CD1c-positive myeloid dendritic cell (primary cell): Measurements from ENCODE around the gene RTN3.

ENCODE experiments used
- DNase-seq: peaks from one replicate; pipeline ENCODE4 v3.0.0-alpha.2; 2016; ENCODE audit errors: extremely low spot score

Gene RTN3

DNA sequence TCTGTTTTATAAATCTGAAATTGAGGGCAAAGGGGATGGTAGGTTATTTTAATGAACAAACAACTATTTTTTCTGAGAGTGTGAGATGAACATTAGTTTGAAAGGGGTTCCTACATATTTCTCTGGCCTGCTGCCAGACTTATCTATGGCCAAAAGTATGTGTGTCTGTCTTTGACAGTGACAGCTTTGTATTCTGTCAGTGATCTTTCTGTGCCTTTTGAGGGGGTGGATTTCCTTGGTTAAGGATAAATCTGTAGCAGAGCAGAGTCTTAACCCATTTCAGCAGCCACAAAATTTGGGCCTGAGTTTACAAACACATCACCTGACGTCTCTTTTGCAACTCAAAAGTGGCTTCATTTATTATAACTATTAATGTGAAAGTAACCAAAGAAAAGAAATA lies 56.4 kb downstream of the RTN3 start:
- DNase-seq, result no peak

GRCh38 chr11:63738720-63739360 lies 57.5 kb downstream of the RTN3 start:
- peak; percentile 84 for DNase-seq

DNA sequence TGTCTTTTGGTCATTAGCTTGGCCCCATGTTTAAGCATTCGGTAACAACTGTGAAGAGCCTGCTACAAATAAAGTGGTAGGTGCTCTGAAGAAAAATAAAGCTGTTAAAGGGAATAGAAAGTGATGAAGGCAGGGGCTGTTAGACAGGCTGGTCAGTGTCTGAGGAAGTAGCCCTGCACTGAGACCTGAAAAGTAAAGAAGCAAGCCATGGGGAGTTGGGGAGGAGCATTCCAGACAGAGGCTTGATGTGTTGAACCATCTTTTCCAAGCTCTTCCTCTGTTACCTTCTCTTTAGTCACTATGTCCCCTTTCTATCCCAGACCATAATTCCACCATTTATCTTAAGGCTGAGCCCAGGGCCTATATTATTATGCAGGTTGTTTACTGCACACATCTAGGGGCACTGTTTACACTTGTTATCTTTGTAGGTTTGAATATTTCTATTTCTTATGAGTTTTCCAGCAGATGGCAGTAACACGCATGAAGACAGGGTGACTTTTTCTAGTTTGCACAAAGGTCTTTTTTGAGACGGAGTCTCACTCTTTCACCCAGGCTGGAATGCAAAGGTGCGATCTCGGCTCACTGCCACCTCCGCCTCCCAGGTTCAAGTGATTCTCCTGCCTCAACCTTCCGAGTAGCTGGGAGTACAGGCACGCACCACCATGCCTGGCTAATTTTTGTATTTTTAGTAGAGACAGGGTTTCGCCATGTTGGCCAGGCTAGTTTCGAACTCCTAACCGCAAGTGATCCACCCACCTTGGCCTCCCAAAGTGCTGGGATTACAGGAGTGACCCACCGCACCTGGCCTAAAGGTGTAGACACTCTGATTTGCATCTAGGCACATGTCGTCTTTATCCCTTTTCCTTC lies 64.2 kb downstream of the RTN3 start:
- no peak for DNase-seq

GRCh38 chr11:63747011-63747410 lies 65.7 kb downstream of the RTN3 start:
- DNase-seq, result no peak

- no peak for DNase-seq
Measured at GRCh38 chr11:63749624-63750023, 68.3 kb downstream of the RTN3 start.

DNA sequence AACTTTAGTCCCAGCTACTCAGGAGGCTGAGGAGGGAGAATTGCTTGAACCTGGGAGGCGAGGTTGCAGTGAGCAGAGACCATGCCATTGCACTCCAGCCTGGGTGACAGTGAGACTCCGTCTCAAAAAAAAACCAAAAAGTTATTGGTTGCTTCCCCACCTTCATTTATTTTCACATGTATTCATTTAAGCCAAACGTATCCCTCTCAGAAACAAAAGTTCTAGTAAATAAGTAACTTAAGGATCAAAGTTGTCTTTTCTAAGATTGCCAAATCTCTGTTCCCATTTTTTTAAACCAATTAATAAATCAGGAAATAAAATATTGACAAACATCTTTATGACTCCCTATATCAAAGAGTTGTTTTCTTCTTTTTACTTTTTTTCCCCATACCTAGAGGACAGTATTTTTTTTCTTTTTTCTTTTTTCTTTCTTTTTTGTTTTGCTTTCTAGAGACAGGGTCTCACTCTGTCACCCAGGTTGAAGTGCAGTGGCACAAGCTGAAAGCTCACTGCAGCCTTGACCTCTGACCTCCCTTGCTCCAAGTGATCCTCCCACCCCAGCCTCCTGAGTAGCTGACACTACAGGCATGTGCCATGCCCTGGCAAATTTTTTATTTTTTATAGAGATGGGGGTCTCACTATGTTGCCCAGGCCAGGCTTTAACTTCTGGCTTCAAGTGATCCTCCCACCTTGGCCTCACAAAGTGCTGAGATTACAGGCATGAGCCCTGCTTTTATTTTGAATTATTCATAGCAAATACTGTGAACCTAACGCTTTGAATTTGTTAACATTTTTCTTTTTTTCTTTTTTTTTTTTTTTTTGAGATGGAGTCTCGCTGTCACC lies 75.8 kb downstream of the RTN3 start:
- DNase-seq, result no peak

DNA sequence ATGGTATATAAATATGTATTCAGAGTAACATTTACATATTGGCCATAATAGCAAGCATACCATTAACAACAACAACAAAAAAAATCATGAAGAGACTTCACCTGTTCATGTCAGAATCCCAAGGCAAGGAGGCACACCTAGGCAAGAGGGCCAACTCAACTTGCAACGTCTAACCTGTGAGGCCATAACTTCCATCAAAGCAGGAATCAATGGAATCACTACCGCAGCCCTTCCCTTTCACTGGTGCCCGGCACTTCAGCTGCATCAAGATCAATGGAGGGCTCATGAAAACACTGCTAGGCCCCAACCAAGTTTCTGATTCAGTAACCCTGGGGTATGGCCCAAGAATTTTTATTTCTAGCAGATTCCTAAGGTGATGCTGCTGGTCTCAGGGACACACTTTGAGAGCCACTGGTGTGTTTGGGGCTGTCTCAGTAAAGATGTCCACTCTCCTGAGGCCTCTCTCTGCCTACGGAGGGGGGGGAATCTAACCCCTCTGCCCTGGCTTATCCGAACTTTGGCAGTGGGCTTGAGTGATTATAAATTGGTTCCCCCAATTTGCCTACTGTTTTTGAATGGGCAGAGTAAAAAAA lies 79.3 kb downstream of the RTN3 start:
- DNase-seq, result no peak

- DNase-seq, result no peak
Measured at GRCh38 chr11:63761188-63761587, 79.9 kb downstream of the RTN3 start.

- DNase-seq, result no peak
Measured at GRCh38 chr11:63761931-63762653, 80.8 kb downstream of the RTN3 start.

- DNase-seq, result no peak
Measured at GRCh38 chr11:63762654-63763495, 81.6 kb downstream of the RTN3 start.

DNA sequence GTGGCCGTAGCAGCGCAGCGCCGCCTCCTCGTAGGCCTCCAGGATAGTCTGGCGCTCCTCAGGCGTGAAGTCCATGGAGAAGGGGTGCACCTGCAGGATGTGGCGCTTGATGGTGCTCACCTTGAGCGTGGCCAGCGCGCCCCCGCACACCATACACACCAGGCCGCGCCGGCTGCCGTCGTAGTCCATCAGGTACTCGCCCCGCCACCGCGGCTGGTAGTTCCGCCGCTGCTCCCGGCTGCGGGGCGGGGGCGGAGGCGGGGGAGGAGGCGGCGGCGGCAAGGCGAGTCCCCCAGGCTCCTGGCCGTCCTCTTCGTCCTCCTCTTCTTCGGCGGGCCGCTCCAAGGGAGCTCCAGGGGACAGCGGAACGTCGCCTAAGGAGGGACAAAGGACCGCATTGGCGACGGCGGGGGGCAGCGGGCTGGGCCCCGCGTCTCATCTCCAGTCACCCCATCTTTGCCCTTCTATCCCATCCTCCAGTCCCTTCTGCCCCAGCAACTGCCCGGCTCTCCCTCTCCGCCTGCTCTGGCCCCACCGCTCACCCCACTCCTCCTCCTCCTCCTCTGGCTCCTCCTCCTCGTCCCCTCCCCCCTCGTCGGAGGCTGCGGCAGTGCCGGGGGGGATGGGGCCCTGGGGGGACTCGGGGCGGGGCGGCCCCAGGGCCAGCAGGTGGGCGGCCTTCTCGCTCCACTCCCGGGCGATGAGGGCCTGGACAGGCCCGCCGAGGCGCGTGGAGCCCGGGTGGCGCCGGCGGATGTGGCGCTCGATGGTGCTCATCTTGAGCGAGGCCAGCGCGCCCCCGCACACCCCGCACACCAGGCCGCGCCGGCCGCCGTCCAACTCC lies 82.4 kb downstream of the RTN3 start:
- no peak for DNase-seq

DNA sequence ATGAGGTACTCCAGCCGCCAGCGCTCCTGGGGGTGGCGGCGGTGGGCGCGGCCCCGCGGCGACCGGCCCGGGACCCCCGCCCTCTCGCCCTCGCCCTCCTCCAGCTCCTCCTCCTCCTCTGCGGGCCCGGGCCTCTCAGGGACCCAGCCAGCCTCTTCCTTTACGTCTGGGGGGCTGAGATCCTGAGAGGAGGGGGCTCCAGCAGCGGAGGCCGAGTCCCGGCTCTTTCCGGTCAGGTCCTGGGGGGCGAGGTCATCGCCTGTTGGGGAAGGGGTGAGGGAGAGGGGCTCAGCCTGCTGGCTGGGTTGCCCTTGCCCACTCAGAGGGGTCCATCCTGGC lies 83.0 kb downstream of the RTN3 start:
- no peak for DNase-seq

DNA sequence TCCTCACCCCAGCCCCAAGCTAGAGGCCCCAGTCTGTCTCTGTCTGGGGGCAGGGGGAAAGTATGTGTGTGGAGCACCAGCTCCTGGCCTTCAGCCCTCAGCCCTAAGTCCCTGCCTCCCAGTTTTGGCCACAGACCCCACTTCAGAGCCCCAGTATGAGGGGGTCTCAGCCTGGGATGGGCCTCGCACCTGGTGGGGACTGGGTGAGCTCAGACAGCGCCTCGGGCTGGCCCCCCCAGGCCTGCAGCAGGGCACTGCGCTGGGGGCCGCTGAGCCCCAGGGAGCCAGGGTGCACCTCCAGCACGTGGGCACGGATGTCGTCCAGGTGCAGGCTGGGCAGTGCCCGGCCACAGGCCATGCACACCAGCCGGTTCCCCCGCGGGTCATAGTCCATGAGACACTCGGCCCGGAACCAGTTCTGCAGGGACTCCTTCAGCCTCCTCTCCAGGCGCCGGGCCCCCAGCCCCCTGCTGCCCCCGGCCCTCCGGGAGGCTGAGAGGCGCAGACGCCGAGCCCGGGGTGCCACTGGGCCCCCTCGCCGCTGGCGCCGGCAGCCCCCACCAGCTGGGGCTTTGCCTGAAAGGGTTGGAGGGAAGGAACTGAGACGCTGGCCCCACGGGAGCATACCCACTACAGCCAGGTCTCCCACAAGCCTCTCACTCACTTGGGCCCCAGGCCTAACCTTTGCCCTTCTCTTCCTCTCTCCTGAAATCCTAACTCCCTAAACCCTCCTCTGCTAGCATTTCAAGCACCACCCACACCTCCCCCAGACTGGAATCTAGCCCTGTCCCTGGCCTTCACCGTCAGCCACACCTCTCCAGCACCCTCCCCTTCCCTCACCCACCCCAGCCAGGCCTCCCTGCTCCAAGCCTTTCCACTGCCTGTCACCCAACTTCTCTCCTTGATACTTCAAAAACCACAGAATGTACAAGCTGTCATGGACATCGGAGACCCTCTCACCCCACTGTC lies 83.7 kb downstream of the RTN3 start:
- no peak for DNase-seq

- DNase-seq, result no peak
Measured at GRCh38 chr11:63765688-63766241, 84.5 kb downstream of the RTN3 start.

DNA sequence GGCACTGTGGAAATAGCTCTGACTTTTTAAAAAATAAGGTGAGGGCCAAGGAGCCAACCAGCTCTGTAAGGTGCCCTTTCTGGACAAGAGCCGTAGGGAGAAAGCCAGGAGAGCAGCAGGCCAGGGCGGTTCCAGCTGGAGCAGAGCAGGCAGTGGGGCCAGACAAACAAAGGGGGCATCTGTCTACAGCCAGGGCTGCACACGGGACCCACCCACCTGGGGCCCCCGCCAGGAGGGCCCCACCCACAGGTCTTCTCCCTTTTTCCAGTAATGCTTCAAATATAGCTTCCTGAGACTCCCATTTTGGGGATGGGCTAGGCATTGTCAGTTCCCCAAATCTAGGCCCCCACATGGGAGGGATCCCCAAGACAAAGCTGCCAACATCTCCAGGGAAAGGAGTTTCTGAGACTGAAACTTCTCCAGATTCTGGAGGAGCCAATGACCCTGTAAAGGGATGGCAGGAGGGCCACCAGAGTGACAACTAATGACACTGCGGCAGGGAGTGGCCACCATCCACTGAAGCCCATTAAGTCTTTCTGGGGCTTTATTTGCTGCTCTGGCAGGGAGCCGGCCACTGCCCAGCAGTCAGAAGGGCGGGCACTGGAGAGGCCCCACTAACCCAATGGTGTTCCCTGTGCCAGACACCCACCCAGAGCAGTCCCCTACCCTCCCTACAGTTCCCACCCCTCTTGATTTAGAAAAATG lies 85.4 kb downstream of the RTN3 start:
- no peak for DNase-seq

DNA sequence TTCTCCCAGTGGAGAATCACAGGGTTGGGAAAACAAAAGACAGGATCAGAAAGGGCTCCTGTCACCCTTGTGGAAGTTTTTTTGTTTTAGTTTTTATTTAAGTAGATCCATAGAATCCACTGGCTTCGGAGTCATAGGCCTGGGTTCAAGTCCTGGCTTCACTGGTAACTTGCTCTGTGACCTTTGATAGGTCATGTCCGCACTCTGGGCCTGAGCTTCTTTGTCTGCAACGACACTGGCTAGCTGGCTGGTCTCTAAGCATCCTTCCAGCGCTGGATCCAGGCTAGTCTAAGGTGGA lies 85.9 kb downstream of the RTN3 start:
- no peak for DNase-seq

GRCh38 chr11:63767565-63768236 lies 86.4 kb downstream of the RTN3 start:
- peak; percentile 65 for DNase-seq
